PC-3 (cell line): Measurements from ENCODE around the gene ENOSF1. TPM values are rescaled to one million over a fixed set of nuclear protein-coding genes. Genes with fewer than 3 reads are reported as not detected.

Experiments
- ATAC-seq: fragments of 200-7000 bp; cut with Tn5 transposase; 2 replicates; pipeline ENCODE4 v1.9.1; 2020; ENCODE audit warnings: mild to moderate bottlenecking, moderate library complexity
- BruUV-seq: library from RNA; stranded (reverse); fragments of 400-500 nt; replicated peaks from 2 replicates; lab custom pipeline; 2021; lab: Mats Ljungman, UMichigan
- CTCF ChIA-PET: fragments of 300-600 bp; sonication (Branson Sonifier 250); formaldehyde crosslinking; loops from one replicate; lab custom pipeline; 2022; ENCODE audit warnings: antibody characterized with exemption; lab: Charles Lee
- POLR2A ChIA-PET: fragments of 300-600 bp; sonication (Branson Sonifier 250); formaldehyde crosslinking; loops from one replicate; lab custom pipeline; 2022; ENCODE audit warnings: antibody characterized with exemption; ENCODE audit not compliant: unreplicated experiment; lab: Charles Lee
- DNase-seq: peaks from one replicate; pipeline ENCODE4 v3.0.0-alpha.2; 2015
- H2AFZ ChIP-seq: fragments of 300-600 bp; sonication (generic); 2 replicates; pipeline ENCODE4 v1.6.0; 2016; ENCODE audit warnings: antibody characterized with exemption, low read length
- H3F3A ChIP-seq: fragments of 300-600 bp; sonication (generic); one replicate; pipeline ENCODE4 v1.6.0; 2017; ENCODE audit warnings: antibody characterized with exemption, low read length, control low read depth, mild to moderate bottlenecking; ENCODE audit not compliant: unreplicated experiment
- H3K27ac ChIP-seq: fragments of 300-600 bp; sonication (generic); 2 replicates; pipeline ENCODE4 v1.5.1; 2016; ENCODE audit warnings: mild to moderate bottlenecking, low read length
- H3K27me3 ChIP-seq: fragments of 300-600 bp; sonication (generic); 2 replicates; pipeline ENCODE4 v1.6.1; 2016; ENCODE audit warnings: low read length, mixed read lengths
- H3K36me3 ChIP-seq: fragments of 300-600 bp; sonication (generic); 2 replicates; pipeline ENCODE4 v1.6.1; 2016; ENCODE audit warnings: low read depth, mixed run types, low read length, mixed read lengths
- H3K4me1 ChIP-seq: fragments of 300-600 bp; sonication (generic); 2 replicates; pipeline ENCODE4 v1.5.1; 2016; ENCODE audit warnings: low read length; ENCODE audit not compliant: insufficient read depth
- H3K4me2 ChIP-seq: fragments of 300-600 bp; sonication (generic); 2 replicates; pipeline ENCODE4 v1.6.0; 2016; ENCODE audit warnings: low read length
- H3K4me3 ChIP-seq: fragments of 300-600 bp; sonication (generic); 2 replicates; pipeline ENCODE4 v1.5.1; 2016; ENCODE audit warnings: mild to moderate bottlenecking, low read length, mixed read lengths
- H3K79me2 ChIP-seq: fragments of 300-600 bp; sonication (generic); 2 replicates; pipeline ENCODE4 v1.6.1; 2017; ENCODE audit warnings: low read length, mixed read lengths
- H3K9ac ChIP-seq: fragments of 300-600 bp; sonication (generic); 2 replicates; pipeline ENCODE4 v1.6.0; 2016; ENCODE audit warnings: mild to moderate bottlenecking, low read length
- H3K9me2 ChIP-seq: fragments of 300-600 bp; sonication (generic); replicated peaks from 2 replicates; pipeline ENCODE4 v1.6.1; 2016; ENCODE audit warnings: mixed run types, low read length, mixed read lengths
- H3K9me3 ChIP-seq: fragments of 300-600 bp; sonication (generic); 2 replicates; pipeline ENCODE4 v1.6.1; 2016; ENCODE audit warnings: low read length, mixed read lengths
- H4K20me1 ChIP-seq: fragments of 300-600 bp; sonication (generic); 2 replicates; pipeline ENCODE4 v1.6.1; 2016; ENCODE audit warnings: low read length, mixed read lengths
- CTCF ChIP-seq: fragments of 300-600 bp; sonication (generic); conservative IDR thresholded peaks from 2 replicates; pipeline ENCODE4 v1.5.1; 2017; ENCODE audit warnings: antibody characterized with exemption, low read depth, mild to moderate bottlenecking, low read length
- EZH2 ChIP-seq: fragments of 300-600 bp; sonication (generic); IDR thresholded peaks from one replicate; pipeline ENCODE4 v1.6.1; 2017; ENCODE audit warnings: antibody characterized with exemption, mild to moderate bottlenecking, low read length; ENCODE audit not compliant: unreplicated experiment
- EZH2phosphoT487 ChIP-seq: fragments of 300-600 bp; sonication (generic); IDR thresholded peaks from 2 replicates; pipeline ENCODE4 v1.6.1; 2018; ENCODE audit warnings: mild to moderate bottlenecking, antibody characterized with exemption, low read length, borderline replicate concordance
- intact Hi-C: fragments of 100-400 bp; cut with micrococcal nuclease; formaldehyde crosslinking; loops from 2 replicates; pipeline ENCODE4 v1.9.0; 2023
- total RNA-seq: library from RNA; depleted of rRNA; stranded (reverse); fragments of >200 nt; gene quantifications from 2 replicates; pipeline ENCODE4 v1.2.3, GENCODE V29; 2014; rRNA removed

Gene ENOSF1
- total RNA-seq, 1 experiment from 2014 or later, result 44.2 TPM

- intact Hi-C loops, result loop anchor here (5.0 kb wide), 1 partner anchor 95 kb away; no protein-coding TSS in a partner anchor
- no peaks in the 10 kb centered on the region for H3K9me3 ChIP-seq
- no peaks in the 10 kb centered on the region for H3F3A ChIP-seq
- H3K36me3 ChIP-seq, result no peaks in the 10 kb centered on the region
- BruUV-seq, result no TSS peak
- H3K9ac ChIP-seq, result no peak overlapping the region
- H3K79me2 ChIP-seq, result no peaks in the 10 kb centered on the region
- no peaks in the 10 kb centered on the region for H3K9me2 ChIP-seq
- H4K20me1 ChIP-seq, result no peaks in the 10 kb centered on the region
- ATAC-seq, result no peak
- DNase-seq, result no peak
- TF ChIP-seq EZH2, result no peak
- TF ChIP-seq EZH2phosphoT487, result no peak
- TF ChIP-seq CTCF, result no peak
- H3K4me1 ChIP-seq, result no peaks in the 10 kb centered on the region
- CTCF ChIA-PET, result no interaction called here
- POLR2A ChIA-PET, result no interaction called here
- no peak overlapping the region for H2AFZ ChIP-seq
- no peak overlapping the region for H3K4me3 ChIP-seq
- H3K27ac ChIP-seq, result no peak overlapping the region
- H3K4me2 ChIP-seq, result no peak overlapping the region
- peaks cover 29% of the 10 kb centered on the region; the same call in 1 of the 2 replicates for H3K27me3 ChIP-seq
Measured at GRCh38 chr18:622289-622688, 90.1 kb downstream of the ENOSF1 start.

DNA sequence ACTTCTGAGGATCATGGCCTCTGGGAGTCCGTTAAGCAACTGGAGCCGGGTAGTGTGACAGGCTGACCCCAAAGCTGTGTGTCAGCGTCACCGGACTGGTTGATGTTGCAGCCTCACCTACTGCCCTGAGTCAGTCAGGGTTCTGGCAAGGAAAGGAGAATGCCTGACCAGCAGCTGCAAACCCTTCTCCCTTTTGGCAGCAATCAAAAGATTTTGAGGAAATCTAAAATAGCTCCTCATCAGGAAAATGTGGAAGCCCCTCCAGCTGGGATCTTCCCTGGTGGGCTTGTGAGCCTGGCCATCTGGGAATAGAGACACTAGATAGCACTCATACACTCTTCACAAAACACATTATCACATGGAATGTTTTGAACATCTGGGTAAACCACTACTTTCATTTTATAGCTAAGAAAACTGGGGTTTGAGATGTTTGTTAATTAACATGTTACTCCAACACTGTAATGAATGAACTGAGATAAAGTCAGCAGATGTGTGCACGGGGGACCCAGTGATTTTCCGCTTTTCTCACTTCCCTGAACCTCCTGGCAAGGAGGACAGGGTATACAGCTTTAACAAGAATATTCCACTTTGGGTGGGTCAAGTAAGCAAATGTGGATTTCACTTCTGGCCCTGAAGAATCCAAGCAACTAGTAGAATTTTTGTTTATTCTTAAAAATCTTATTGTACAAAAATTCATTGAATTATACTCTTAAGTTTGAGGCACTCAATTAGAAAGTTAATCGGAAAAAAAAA is 91.0 kb downstream of the ENOSF1 start:
- intact Hi-C loops, result loop anchor here (5.0 kb wide), 1 partner anchor 96 kb away; no protein-coding TSS in a partner anchor
- H3K9me2 ChIP-seq, result no peaks in the 10 kb centered on the region
- H3F3A ChIP-seq, result no peaks in the 10 kb centered on the region
- POLR2A ChIA-PET, result no interaction called here
- H3K4me3 ChIP-seq, result no peak overlapping the region
- no peak overlapping the region for H2AFZ ChIP-seq
- H3K27ac ChIP-seq, result no peak overlapping the region
- no peaks in the 10 kb centered on the region for H4K20me1 ChIP-seq
- H3K27me3 ChIP-seq, result peaks cover 25% of the 10 kb centered on the region; the same call in 1 of the 2 replicates
- no peaks in the 10 kb centered on the region for H3K4me1 ChIP-seq
- CTCF ChIA-PET, result no interaction called here
- BruUV-seq, result no TSS peak
- no peak overlapping the region for H3K4me2 ChIP-seq
- no peaks in the 10 kb centered on the region for H3K9me3 ChIP-seq
- no peak overlapping the region for H3K9ac ChIP-seq
- H3K79me2 ChIP-seq, result no peaks in the 10 kb centered on the region
- H3K36me3 ChIP-seq, result no peaks in the 10 kb centered on the region
- no peak for TF ChIP-seq CTCF
- no peak for TF ChIP-seq EZH2
- TF ChIP-seq EZH2phosphoT487, result no peak
- ATAC-seq, result no peak
- DNase-seq, result no peak

Other genes with a start within 250 kb of the ENOSF1 start
- gene COLEC12, start 211.9 kb downstream of the ENOSF1 start, total RNA-seq, result 0.04 TPM in 1 of 2 replicates, not detected in the other
- not detected in 2 replicates for gene CETN1, start 132.2 kb downstream of the ENOSF1 start, total RNA-seq
- gene CLUL1, start 115.6 kb downstream of the ENOSF1 start, total RNA-seq, result not detected in 2 replicates
- gene TYMS, start 55.0 kb downstream of the ENOSF1 start, total RNA-seq, result 63.2 and 69.7 TPM in 2 replicates
- 73.5 and 113 TPM in 2 replicates for gene YES1, start 99.6 kb upstream of the ENOSF1 start, total RNA-seq
- 0.36 TPM in 1 of 2 replicates, not detected in the other for gene ADCYAP1, start 192.2 kb upstream of the ENOSF1 start, total RNA-seq